ENCODE data around the gene ANXA9. TPM values are rescaled to one million over a fixed set of nuclear protein-coding genes. Genes with fewer than 3 reads are reported as not detected.

Gene ANXA9
- total RNA-seq, 2 experiments from 2014 or later, result 0.65 to 1.1 TPM

- H3K4me1 ChIP-seq (ENCODE audit: insufficient read depth, low read length, poor library complexity, severe bottlenecking), result no peaks in the 10 kb centered on the region
- H3K9me3 ChIP-seq (ENCODE audit: low read length), result no peaks in the 10 kb centered on the region
- H3K4me3 ChIP-seq (ENCODE audit: low read depth, low read length, poor library complexity, severe bottlenecking), result no peak overlapping the region
- intact Hi-C loops (cut with micrococcal nuclease; ENCODE audit: unreplicated experiment), result no loop called here
- ChIA-PET POLR2A (no interaction called here), CTCF (ENCODE audit: unreplicated experiment) (no interaction called here)
- H3K4me2 ChIP-seq (ENCODE audit: low read length), result no peak overlapping the region
- no peaks in the 10 kb centered on the region for H3K9me2 ChIP-seq (ENCODE audit: insufficient read depth, low read length)
- no peak overlapping the region for H3K27ac ChIP-seq (ENCODE audit: low read depth, low read length, poor library complexity, severe bottlenecking)
- no peaks in the 10 kb centered on the region for H4K20me1 ChIP-seq (ENCODE audit: insufficient read depth, low read length)
- H3K79me2 ChIP-seq (ENCODE audit: insufficient read depth, low read depth, low read length), result no peaks in the 10 kb centered on the region
- H3K36me3 ChIP-seq (ENCODE audit: insufficient read depth, low read length), result peaks cover 87% of the 10 kb centered on the region
- no peak for DNase-seq (ENCODE audit: low spot score)
- no TSS peak for BruUV-seq (replicated peaks)
- no peak overlapping the region for H2AFZ ChIP-seq (ENCODE audit: low read length)
- TF ChIP-seq EZH2phosphoT487 (IDR thresholded peaks at IDR 0.05; ENCODE audit: borderline replicate concordance, low read depth, low read length) (no peak), CTCF (conservative IDR thresholded peaks at IDR 0.05; ENCODE audit: low read length) (no peak)
Observed at GRCh38 chr1:150954708-150955107, 27.4 kb upstream of the ANXA9 start.

GRCh38 chr1:150955280-150955679 is 26.8 kb upstream of the ANXA9 start:
- no peaks in the 10 kb centered on the region for H3K4me1 ChIP-seq (ENCODE audit: insufficient read depth, low read length, poor library complexity, severe bottlenecking)
- POLR2A ChIA-PET, result no interaction called here
- H3K27ac ChIP-seq (ENCODE audit: low read depth, low read length, poor library complexity, severe bottlenecking), result no peak overlapping the region
- DNase-seq (ENCODE audit: low spot score), result no peak
- no peak overlapping the region for H2AFZ ChIP-seq (ENCODE audit: low read length)
- H3K4me2 ChIP-seq (ENCODE audit: low read length), result no peak overlapping the region
- H3K9me2 ChIP-seq (ENCODE audit: insufficient read depth, low read length), result no peaks in the 10 kb centered on the region
- H3K36me3 ChIP-seq (ENCODE audit: insufficient read depth, low read length), result peaks cover 87% of the 10 kb centered on the region
- CTCF ChIA-PET (ENCODE audit: unreplicated experiment), result no interaction called here
- TF ChIP-seq EZH2phosphoT487 (IDR thresholded peaks at IDR 0.05; ENCODE audit: borderline replicate concordance, low read depth, low read length), result no peak
- no peak for TF ChIP-seq CTCF (conservative IDR thresholded peaks at IDR 0.05; ENCODE audit: low read length)
- BruUV-seq (replicated peaks), result no TSS peak
- H4K20me1 ChIP-seq (ENCODE audit: insufficient read depth, low read length), result no peaks in the 10 kb centered on the region
- H3K79me2 ChIP-seq (ENCODE audit: insufficient read depth, low read depth, low read length), result no peaks in the 10 kb centered on the region
- intact Hi-C loops (cut with micrococcal nuclease; ENCODE audit: unreplicated experiment), result no loop called here
- H3K4me3 ChIP-seq (ENCODE audit: low read depth, low read length, poor library complexity, severe bottlenecking), result no peak overlapping the region
- H3K9me3 ChIP-seq (ENCODE audit: low read length), result no peaks in the 10 kb centered on the region

- intact Hi-C loops (cut with micrococcal nuclease; ENCODE audit: unreplicated experiment), result no loop called here
- no peaks in the 10 kb centered on the region for H3K4me1 ChIP-seq (ENCODE audit: insufficient read depth, low read length, poor library complexity, severe bottlenecking)
- TF ChIP-seq CTCF (conservative IDR thresholded peaks at IDR 0.05; ENCODE audit: low read length) (no peak), EZH2phosphoT487 (IDR thresholded peaks at IDR 0.05; ENCODE audit: borderline replicate concordance, low read depth, low read length) (no peak)
- no peak overlapping the region for H3K4me2 ChIP-seq (ENCODE audit: low read length)
- H3K36me3 ChIP-seq (ENCODE audit: insufficient read depth, low read length), result peaks cover 88% of the 10 kb centered on the region
- no peak for DNase-seq (ENCODE audit: low spot score)
- H3K79me2 ChIP-seq (ENCODE audit: insufficient read depth, low read depth, low read length), result no peaks in the 10 kb centered on the region
- no peaks in the 10 kb centered on the region for H3K9me3 ChIP-seq (ENCODE audit: low read length)
- no peaks in the 10 kb centered on the region for H4K20me1 ChIP-seq (ENCODE audit: insufficient read depth, low read length)
- no peak overlapping the region for H3K27ac ChIP-seq (ENCODE audit: low read depth, low read length, poor library complexity, severe bottlenecking)
- no peak overlapping the region for H3K4me3 ChIP-seq (ENCODE audit: low read depth, low read length, poor library complexity, severe bottlenecking)
- H3K9me2 ChIP-seq (ENCODE audit: insufficient read depth, low read length), result no peaks in the 10 kb centered on the region
- POLR2A ChIA-PET, result interaction anchor here (0.6 to 1.2 kb wide), 3 partner anchors 16 to 209 kb away, joined by 3 read pairs; partner anchors contain the start of gene MINDY1
- CTCF ChIA-PET (ENCODE audit: unreplicated experiment), result interaction anchor here (1.0 kb wide), 1 partner anchor 16 kb away, joined by 3 read pairs; no protein-coding TSS in a partner anchor
- BruUV-seq (replicated peaks), result no TSS peak
- H2AFZ ChIP-seq (ENCODE audit: low read length), result no peak overlapping the region
Observed at GRCh38 chr1:150957666-150958065, 24.4 kb upstream of the ANXA9 start.

Data from OCI-LY7 (cell line).